GM12878 (cell line): ENCODE results near the gene RHEBL1. TPM values are rescaled to one million over a fixed set of nuclear protein-coding genes. Genes with fewer than 3 reads are reported as not detected.
A peak's percentile ranks its signal among the peaks of the same experiment; 100 is the strongest.

Experiments
- CEBPB ChIP-seq, 2 experiments: fragments of 150-350 bp in 1 of 2; IDR thresholded peaks; 2 replicates each; pipeline ENCODE4 v1.6.1; 2012 to 2014; ENCODE audit warnings: low read depth in 2 of 2, low read length in 2 of 2, borderline replicate concordance in 1 of 2, inconsistent platforms in 1 of 2
- DPF2 ChIP-seq: fragments of 450-650 bp; IDR thresholded peaks from 2 replicates; pipeline ENCODE4 v1.6.1; 2017; ENCODE audit warnings: mild to moderate bottlenecking
- EP300 ChIP-seq, 2 experiments: fragments of 150-350 bp in 1 of 2; IDR thresholded peaks; 2 replicates each; pipeline ENCODE4 v1.6.1; 2011 to 2012; ENCODE audit warnings: low read depth in 2 of 2, low read length in 2 of 2, borderline replicate concordance in 1 of 2, improper control_type of control experiment in 1 of 2, inconsistent platforms in 1 of 2; ENCODE audit not compliant: control insufficient read depth in 1 of 2
- KDM1A ChIP-seq: fragments of 200-600 bp; sonication (generic); IDR thresholded peaks from 2 replicates; pipeline ENCODE4 v1.6.1; 2016; ENCODE audit warnings: borderline replicate concordance
- MTA2 ChIP-seq: fragments of 450-650 bp; IDR thresholded peaks from 2 replicates; pipeline ENCODE4 v1.6.1; 2016; ENCODE audit warnings: low read depth, mild to moderate bottlenecking, moderate library complexity
- RELB ChIP-seq: fragments of 450-650 bp; IDR thresholded peaks from 2 replicates; pipeline ENCODE4 v1.6.1; 2017; ENCODE audit warnings: low read depth, mild to moderate bottlenecking, moderate library complexity
- SIX5 ChIP-seq: IDR thresholded peaks from 2 replicates; pipeline ENCODE4 v1.6.1; 2011; ENCODE audit warnings: mild to moderate bottlenecking, low read depth, low read length, moderate library complexity; ENCODE audit not compliant: severe bottlenecking
- SKIL ChIP-seq: fragments of 450-650 bp; IDR thresholded peaks from 2 replicates; pipeline ENCODE4 v1.6.1; 2017; ENCODE audit warnings: mild to moderate bottlenecking, low read depth, inconsistent platforms; ENCODE audit not compliant: poor library complexity, severe bottlenecking
- TCF3 ChIP-seq: IDR thresholded peaks from 2 replicates; pipeline ENCODE4 v1.6.1; 2012; ENCODE audit warnings: low read depth, mild to moderate bottlenecking, low read length, borderline replicate concordance; ENCODE audit not compliant: insufficient read depth
- ZBED1 ChIP-seq: IDR thresholded peaks from 2 replicates; pipeline ENCODE4 v1.6.1; 2016; ENCODE audit warnings: borderline replicate concordance
- ZNF217 ChIP-seq: fragments of 450-650 bp; IDR thresholded peaks from 2 replicates; pipeline ENCODE4 v1.6.1; 2017; ENCODE audit warnings: antibody characterized with exemption, mild to moderate bottlenecking
- polyA plus RNA-seq, 11 experiments: library from polyadenylated mRNA; depleted of rRNA in 4 of 11; unstranded in 6 of 11; stranded (reverse) in 5 of 11; fragments of >200 nt; fragmentation: Nextera tagmentation in 4 of 11; fragmentation: Illumina TruSeq in 1 of 11; extraction: Ambion mirVana in 4 of 11; extraction: Trizol in 1 of 11; gene quantifications; 1 replicate in 1 of 11; 2 replicates in 10 of 11; pipeline versions ENCODE4 v1.2.1 to v1.2.3, GENCODE V29; 2011 to 2016; ENCODE audit warnings: inconsistent platforms in 2 of 11, missing spikeins in 2 of 11, low read depth in 1 of 11
- total RNA-seq, 4 experiments: library from RNA; depleted of rRNA in 3 of 4; stranded (reverse); fragments of >200 nt in 3 of 4; fragmentation: Illumina TruSeq in 1 of 4; extraction: Trizol in 1 of 4; gene quantifications; 2 replicates each; pipeline versions ENCODE4 v1.2.1 to v1.2.3, GENCODE V29; 2013 to 2021

RHEBL1 gene
- total and polyA plus RNA-seq, 10 of the 15 experiments (the other 5 are each of a cell fraction or from before 2014, with no cell fraction given) = 5.9 to 18.7 (median 12.0) TPM

GRCh38 chr12:49060237-49061156 is 9.3 kb downstream of the RHEBL1 start, which contains the start of gene KMT2D (continued):
- TF ChIP-seq RELB = peak; percentile 98
- TF ChIP-seq EP300 (IDR thresholded peaks at IDR 0.05; ENCODE audit: borderline replicate concordance in 1 of 2, control insufficient read depth in 1 of 2, low read depth in 2 of 2, low read length in 2 of 2) = peak in 1 of 2 experiments; percentile 66; a peak in 1 of 4 replicates
- TF ChIP-seq DPF2 = peak; percentile 80
- peak; percentile 29 for TF ChIP-seq SIX5
- TF ChIP-seq TCF3 = peak; percentile 65; the same call in 1 of the 2 replicates
- peak; percentile 93 for TF ChIP-seq SKIL
- TF ChIP-seq ZBED1 = peak; percentile 36; the same call in 1 of the 2 replicates
- TF ChIP-seq CEBPB (IDR thresholded peaks at IDR 0.05; ENCODE audit: borderline replicate concordance in 1 of 2, low read depth in 2 of 2, low read length in 2 of 2) = 0 out of 4 replicates have a peak, but pooled peaks of 1 of the 2 experiments have one; percentile 6
- TF ChIP-seq ZNF217 = peak; percentile 77; the same call in 1 of the 2 replicates
- peak; percentile 83 for TF ChIP-seq MTA2
- TF ChIP-seq KDM1A = no peak
